Transverse colon (tissue), 1 donor: ENCODE data around the gene TPBG.

Experiments used
- EP300 ChIP-seq: sonication (generic); formaldehyde crosslinking; IDR thresholded peaks from one replicate; pipeline ENCODE4 v1.6.1; 2017; ENCODE audit warnings: antibody characterized with exemption, low read depth
- POLR2A ChIP-seq: fragments of 450-650 bp; IDR thresholded peaks from one replicate; pipeline ENCODE4 v1.6.1; 2016; ENCODE audit warnings: antibody characterized with exemption, mild to moderate bottlenecking, moderate library complexity

DNA sequence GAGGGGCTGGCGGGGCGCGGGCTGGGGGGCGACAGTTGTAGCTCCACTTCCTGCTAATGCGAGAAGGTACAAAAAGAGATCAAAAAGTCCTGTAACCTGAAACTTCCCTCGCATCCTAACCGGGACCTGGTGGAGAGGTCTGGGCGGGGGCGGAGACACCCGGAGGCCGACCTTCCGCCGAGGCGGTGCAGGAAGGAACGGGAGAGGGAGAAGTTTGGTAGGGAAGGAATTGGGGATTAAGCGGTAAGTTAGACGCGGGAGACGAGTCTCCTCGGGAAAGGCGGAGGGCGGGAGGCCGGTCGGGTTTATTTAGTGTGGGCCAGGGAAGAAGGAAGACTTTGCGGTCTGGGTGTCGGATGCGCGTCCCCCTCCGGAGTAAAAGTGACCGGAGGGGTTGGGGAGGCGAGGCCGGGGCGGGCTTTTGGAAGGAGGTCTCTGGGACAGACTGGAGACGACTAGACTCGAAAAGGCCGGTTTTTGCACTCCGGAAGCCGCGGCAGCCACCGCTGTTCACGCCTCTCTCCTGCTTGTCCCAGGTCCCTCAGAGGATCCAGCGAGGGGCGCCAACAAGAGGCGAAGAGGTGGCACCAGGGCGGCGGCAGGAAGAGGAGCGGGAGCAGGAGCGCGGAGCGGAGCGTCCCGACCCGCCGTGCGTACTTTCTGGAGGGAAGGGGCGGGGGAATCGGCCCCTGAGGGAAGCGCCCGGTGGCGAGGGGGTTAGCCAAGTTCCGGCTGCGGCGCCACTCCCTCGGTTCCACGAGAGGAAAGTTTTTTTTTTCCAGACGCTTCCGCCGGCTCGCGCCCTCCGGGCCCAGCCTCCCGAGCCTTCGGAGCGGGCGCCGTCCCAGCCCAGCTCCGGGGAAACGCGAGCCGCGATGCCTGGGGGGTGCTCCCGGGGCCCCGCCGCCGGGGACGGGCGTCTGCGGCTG is 734 bp downstream of the TPBG start:
- TF ChIP-seq EP300 (no peak), POLR2A (peak; percentile 24)
